ENCODE measurements around the gene ZSWIM3.

Gene ZSWIM3

GRCh38 chr20:45816951-45817350 is 40.5 kb upstream of the ZSWIM3 start:
- Histone ChIP-seq H3K79me2 (ENCODE audit: control insufficient read depth, low read length) (peaks cover 21% of the 10 kb centered on the region), H3F3A (ENCODE audit: control insufficient read depth, insufficient read depth) (peaks cover 42% of the 10 kb centered on the region), H3K27ac (ENCODE audit: low read depth, low read length) (no peak overlapping the region), H3K9me3 (ENCODE audit: control insufficient read depth, insufficient read depth, low read length) (no peaks in the 10 kb centered on the region), H3K4me2 (ENCODE audit: low read length) (no peak overlapping the region), H3K4me3 (ENCODE audit: low read length) (no peak overlapping the region), H3K27me3 (ENCODE audit: control insufficient read depth, low read length) (no peaks in the 10 kb centered on the region), H3K4me1 (ENCODE audit: control insufficient read depth, low read length) (peaks cover 11% of the 10 kb centered on the region), H3K9me2 (replicated peaks; ENCODE audit: control insufficient read depth, low read length) (no peaks in the 10 kb centered on the region), H4K20me1 (ENCODE audit: control insufficient read depth, insufficient read depth, low read depth, low read length) (peaks cover 3% of the 10 kb centered on the region; the same call in 1 of the 2 replicates), H3K36me3 (ENCODE audit: control insufficient read depth, low read length) (peaks cover 52% of the 10 kb centered on the region)
- no peak for TF ChIP-seq CTCF (IDR thresholded peaks at IDR 0.05; ENCODE audit: low read depth, low read length, poor library complexity, severe bottlenecking)

- H3K4me2 ChIP-seq (ENCODE audit: low read length) = no peak overlapping the region
- peaks cover 3% of the 10 kb centered on the region; the same call in 1 of the 2 replicates for H4K20me1 ChIP-seq (ENCODE audit: control insufficient read depth, insufficient read depth, low read depth, low read length)
- H3K4me1 ChIP-seq (ENCODE audit: control insufficient read depth, low read length) = peaks cover 9% of the 10 kb centered on the region
- H3F3A ChIP-seq (ENCODE audit: control insufficient read depth, insufficient read depth) = peaks cover 42% of the 10 kb centered on the region
- H3K36me3 ChIP-seq (ENCODE audit: control insufficient read depth, low read length) = peaks cover 49% of the 10 kb centered on the region
- H3K79me2 ChIP-seq (ENCODE audit: control insufficient read depth, low read length) = peaks cover 18% of the 10 kb centered on the region
- no peaks in the 10 kb centered on the region for H3K9me3 ChIP-seq (ENCODE audit: control insufficient read depth, insufficient read depth, low read length)
- H3K27ac ChIP-seq (ENCODE audit: low read depth, low read length) = no peak overlapping the region
- H3K27me3 ChIP-seq (ENCODE audit: control insufficient read depth, low read length) = no peaks in the 10 kb centered on the region
- H3K9me2 ChIP-seq (replicated peaks; ENCODE audit: control insufficient read depth, low read length) = no peaks in the 10 kb centered on the region
- no peak overlapping the region for H3K4me3 ChIP-seq (ENCODE audit: low read length)
- TF ChIP-seq EZH2phosphoT487 (IDR thresholded peaks at IDR 0.05; ENCODE audit: borderline replicate concordance, low read length) (no peak), CTCF (IDR thresholded peaks at IDR 0.05; ENCODE audit: low read depth, low read length, poor library complexity, severe bottlenecking) (no peak)
Observed at GRCh38 chr20:45817376-45818194, 39.8 kb upstream of the ZSWIM3 start.

DNA sequence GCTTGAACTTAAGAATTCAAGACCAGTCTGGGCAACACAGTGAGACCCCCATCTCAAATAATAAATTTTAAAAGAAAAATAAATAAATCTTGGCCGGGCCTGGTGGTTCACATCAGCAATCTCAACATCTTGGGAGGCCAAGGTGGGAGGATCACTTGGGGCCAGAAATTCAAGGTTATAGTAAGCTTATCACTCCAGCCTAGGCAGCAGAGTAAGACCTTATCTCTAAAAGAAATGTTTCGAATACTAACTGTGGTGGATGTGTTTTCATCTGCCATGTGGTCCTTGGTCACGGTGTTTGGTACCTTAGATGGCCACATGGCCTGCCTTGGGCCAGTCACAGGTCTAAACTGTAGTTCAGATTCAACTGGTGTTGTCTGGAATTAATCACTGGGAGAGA is 39.2 kb upstream of the ZSWIM3 start:
- H3K4me1 ChIP-seq (ENCODE audit: control insufficient read depth, low read length) = peaks cover 9% of the 10 kb centered on the region
- peaks cover 43% of the 10 kb centered on the region for H3K36me3 ChIP-seq (ENCODE audit: control insufficient read depth, low read length)
- no peaks in the 10 kb centered on the region for H3K9me2 ChIP-seq (replicated peaks; ENCODE audit: control insufficient read depth, low read length)
- no peak for TF ChIP-seq CTCF (IDR thresholded peaks at IDR 0.05; ENCODE audit: low read depth, low read length, poor library complexity, severe bottlenecking)
- TF ChIP-seq EZH2phosphoT487 (IDR thresholded peaks at IDR 0.05; ENCODE audit: borderline replicate concordance, low read length) = no peak
- no peaks in the 10 kb centered on the region for H3K9me3 ChIP-seq (ENCODE audit: control insufficient read depth, insufficient read depth, low read length)
- no peak overlapping the region for H3K4me3 ChIP-seq (ENCODE audit: low read length)
- H3K27me3 ChIP-seq (ENCODE audit: control insufficient read depth, low read length) = no peaks in the 10 kb centered on the region
- peaks cover 42% of the 10 kb centered on the region for H3F3A ChIP-seq (ENCODE audit: control insufficient read depth, insufficient read depth)
- H3K27ac ChIP-seq (ENCODE audit: low read depth, low read length) = no peak overlapping the region
- no peak overlapping the region for H3K4me2 ChIP-seq (ENCODE audit: low read length)
- peaks cover 3% of the 10 kb centered on the region; the same call in 1 of the 2 replicates for H4K20me1 ChIP-seq (ENCODE audit: control insufficient read depth, insufficient read depth, low read depth, low read length)
- H3K79me2 ChIP-seq (ENCODE audit: control insufficient read depth, low read length) = peaks cover 11% of the 10 kb centered on the region

All from DOHH2 (cell line).